Inflammatory macrophage treated with lipopolysaccharide for 4 hours (primary cell): ENCODE data around the gene GALK1.
A peak's percentile ranks its signal among the peaks of the same experiment; 100 is the strongest.
"Not testable (repeated sequence)": the region's sequence is repeated elsewhere in the genome, so short reads cannot be mapped to it uniquely, and the experiment has no call there.

Experiments used
- DNase-seq: peaks from one replicate; pipeline ENCODE4 v3.0.0-alpha.2; 2020

The GALK1 gene

GRCh38 chr17:75764711-75765421 is at the start of gene GALK1:
Gene GALK1, minus strand, starts transcription at chr17:75765192. Its CDS starts 56 bp downstream, at chr17:75765136.
- peak; percentile 72 for DNase-seq

DNA sequence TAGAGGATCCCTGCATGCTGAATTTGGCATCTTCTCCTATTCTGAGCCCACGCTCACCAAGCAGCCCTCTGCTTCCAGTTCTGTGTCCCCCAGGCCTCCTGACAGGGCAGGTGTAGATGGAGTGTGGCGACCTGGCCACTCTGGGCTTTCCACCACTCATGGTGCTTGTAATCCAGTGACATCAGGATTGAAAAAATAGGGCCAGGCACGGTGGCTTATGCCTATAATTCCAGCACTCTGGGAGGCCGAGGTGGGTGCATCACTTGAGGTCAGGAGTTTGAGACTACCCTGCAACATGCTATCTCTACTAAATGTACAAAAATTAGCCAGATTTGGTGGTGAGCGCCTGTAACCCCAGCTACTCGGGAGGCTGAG is 49.0 kb upstream of the GALK1 start:
- DNase-seq: no peak

DNA sequence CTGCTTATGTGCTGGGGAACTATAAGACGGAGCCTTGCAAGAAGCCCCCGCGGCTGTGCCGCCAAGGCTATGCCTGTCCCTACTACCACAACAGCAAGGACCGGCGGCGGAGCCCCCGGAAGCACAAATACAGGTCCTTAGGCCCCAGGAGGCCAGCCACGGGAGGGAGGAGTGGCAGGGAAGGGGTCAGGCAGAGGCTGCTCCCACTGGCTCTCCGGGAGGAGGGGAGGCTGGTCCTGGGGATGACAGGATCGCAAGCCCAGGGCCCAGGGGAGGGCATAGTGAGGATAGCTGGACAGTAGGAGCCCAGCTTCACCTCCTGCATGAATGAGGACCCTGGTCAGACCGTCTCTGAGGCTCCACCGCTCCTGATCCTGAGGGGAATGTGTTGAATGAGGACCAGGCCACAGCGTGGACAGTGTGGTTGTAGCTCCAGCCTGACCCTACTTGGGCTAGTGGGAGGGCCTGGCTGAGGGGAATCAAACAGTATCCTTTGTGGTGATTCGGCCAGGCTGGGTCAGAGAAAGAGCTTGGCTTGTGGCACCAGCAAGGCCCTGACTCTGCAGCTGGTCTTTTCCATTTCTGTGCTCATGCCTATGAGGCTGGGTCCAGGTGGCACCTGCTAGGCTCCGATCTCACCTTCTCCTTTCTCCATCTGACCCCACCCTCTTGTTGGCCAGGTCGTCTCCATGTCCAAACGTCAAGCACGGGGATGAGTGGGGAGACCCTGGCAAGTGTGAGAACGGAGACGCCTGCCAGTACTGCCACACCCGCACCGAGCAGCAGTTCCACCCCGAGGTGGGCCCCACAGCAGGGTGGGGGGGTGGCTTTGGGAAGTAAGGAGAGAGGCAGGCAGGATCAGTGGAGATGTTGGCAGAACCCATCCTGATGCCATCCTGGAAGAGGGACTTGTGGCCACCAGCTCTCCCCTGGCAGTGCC is 48.4 kb upstream of the GALK1 start:
- DNase-seq: no peak

- DNase-seq: no peak
Observed at GRCh38 chr17:75812096-75813013, 47.4 kb upstream of the GALK1 start.

GRCh38 chr17:75811174-75811573 is 46.2 kb upstream of the GALK1 start:
- no peak for DNase-seq

DNA sequence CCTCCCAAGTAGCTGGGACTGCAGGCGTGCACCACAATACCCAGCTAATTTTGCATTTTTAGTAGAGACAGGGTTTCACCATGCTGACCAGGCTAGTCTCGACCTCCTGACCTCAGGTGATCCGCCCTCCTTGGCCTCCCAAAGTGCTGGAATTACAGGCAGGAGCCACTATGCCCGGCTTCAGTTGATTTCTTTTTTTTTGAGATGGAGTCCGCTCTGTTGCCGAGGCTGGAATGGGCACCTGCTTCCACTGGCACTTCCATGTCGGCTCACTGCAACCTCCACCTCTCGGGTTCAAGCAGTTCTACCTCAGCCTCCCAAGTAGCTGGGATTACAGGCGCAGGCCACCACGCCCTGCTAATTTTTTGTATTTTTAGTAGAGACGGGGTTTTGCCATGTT is 45.8 kb upstream of the GALK1 start:
- DNase-seq: not testable (repeated sequence)

DNA sequence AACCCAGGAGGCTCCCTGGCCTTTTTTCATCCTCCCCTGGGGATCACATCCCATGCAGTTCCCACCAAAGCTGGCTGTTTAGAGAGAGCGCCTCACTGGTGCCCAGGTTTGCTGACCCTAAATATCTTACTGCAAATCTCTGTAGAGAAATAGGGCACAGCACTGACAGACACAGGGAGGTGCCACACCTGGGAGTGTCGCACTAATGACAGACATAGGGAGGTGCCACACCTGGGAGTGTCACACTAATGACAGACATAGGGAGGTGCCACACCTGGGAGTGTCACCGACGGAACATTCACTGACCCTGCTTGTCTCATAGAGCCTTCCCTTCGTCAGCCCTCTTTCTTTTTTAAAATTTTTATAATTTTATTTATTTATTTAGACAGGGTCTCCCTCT is 45.2 kb upstream of the GALK1 start:
- DNase-seq: no peak

DNA sequence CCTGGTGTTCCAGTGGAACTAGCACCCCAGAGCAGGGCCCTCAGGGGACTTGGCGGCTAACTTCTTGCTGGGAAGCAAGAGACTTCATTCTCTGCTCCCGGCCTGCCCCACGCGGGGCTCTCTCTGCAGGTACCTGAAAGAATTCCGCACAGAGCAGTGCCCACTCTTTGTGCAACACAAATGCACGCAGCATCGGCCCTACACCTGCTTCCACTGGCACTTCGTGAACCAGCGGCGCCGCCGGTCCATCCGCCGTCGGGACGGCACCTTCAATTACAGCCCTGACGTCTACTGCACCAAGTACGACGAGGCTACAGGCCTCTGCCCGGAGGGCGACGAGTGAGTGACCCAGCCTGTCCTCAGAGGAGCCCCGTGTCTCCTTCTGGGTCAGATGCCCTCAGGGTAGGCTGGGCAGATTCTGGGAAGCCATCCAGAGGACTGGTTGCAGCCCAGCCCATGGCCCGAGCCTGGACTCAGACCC is 44.7 kb upstream of the GALK1 start:
- DNase-seq: no peak

DNA sequence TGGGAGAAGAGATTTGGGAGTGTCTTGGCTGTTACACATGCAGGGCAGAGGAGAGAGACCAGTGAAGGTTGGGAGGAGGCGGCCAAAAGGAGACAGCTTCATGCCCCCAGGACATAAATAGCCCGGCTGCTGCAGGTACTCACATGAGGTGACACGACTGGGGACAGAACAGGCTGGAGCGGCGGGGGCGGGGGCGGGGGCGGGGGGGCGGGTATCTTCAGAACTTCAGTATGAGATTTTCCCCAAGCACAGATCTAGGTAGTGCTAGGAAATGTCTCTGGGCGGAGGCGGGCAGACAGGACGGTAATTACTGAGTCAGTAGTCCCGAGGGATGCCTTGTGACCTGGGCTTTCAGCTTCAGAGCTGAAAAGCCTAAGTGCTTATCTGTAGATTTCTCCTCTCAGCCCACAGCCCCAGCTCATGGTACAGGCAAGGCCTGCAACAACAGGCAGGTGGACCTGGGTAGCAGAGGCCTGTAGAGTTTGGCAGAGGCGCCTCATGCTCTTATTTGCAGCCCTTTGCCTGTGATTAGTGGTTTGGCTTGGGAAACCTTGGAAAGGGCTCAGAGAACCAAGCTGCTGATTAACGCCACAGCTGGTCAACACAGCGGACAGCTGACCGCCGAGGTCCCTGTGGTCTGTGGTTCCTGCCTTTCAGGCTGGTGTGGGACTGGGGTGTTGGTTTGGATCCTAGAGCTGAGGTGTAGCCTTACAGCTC is 44.1 kb upstream of the GALK1 start:
- no peak for DNase-seq

GRCh38 chr17:75808549-75808904 is 43.5 kb upstream of the GALK1 start:
- DNase-seq: no peak

DNA sequence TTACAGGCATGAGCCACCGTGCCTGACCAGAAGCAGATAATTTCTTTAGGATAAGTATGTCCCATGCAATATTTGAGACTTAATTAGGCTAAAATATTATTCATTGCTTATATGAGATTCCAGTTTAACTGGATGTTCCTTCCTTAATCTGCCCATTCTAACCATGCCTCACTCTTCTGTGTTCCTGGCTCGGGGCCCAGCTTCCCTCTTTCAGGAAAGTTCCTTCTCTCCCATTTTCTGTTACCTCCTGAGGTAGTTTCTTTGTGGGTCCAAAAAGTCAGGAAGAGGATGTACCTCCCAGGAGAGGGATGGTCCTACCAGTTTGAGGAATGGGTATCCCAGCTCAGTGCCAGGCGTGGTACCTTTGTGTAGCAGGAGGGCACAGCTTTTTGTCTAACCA is 42.9 kb upstream of the GALK1 start:
- DNase-seq: no peak

- no peak for DNase-seq
Observed at GRCh38 chr17:75806822-75807500, 42.0 kb upstream of the GALK1 start.

DNA sequence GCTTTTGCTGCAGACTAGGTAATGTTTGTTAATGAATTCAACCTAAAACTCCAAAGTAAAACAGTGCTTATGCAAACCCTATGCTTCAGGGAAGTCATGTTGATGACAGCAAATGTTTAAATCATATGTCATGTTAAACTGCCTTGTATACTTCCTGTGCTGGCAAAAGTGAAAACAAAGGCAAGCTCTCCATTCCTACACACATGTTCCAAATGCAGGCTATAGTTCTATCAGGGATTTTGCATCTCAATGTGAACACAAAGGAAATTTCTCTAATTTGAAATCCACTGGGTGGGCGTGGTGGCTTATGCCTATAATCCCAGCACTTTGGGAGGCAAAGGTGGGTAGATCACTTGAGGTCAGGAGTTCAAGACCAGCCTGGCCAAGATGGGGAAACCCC is 38.9 kb upstream of the GALK1 start:
- no peak for DNase-seq

- no peak for DNase-seq
Observed at GRCh38 chr17:75799402-75799801, 34.4 kb upstream of the GALK1 start.

GRCh38 chr17:75795820-75796607 is 31.0 kb upstream of the GALK1 start:
- DNase-seq: no peak

DNA sequence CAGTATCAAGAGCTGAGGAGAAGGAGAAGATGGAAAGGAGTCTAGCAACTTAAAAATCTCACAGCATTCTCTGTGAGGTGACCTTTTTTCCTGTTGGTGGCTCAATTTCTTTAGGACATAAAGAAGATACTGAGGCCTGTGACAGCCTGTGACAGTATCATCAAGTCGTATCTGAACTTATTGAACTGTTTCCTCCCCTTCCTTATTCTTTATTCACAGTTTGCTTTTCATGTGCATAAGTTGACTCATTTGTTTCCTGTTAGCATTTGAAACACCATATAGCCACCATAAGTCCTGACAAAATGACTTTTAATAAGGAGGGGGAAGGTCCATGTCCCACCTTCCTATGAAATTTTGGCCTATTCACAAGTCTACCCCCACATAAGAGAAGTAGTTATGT is 28.5 kb upstream of the GALK1 start:
- DNase-seq: no peak

- no peak for DNase-seq
Observed at GRCh38 chr17:75791254-75791653, 26.3 kb upstream of the GALK1 start.

DNA sequence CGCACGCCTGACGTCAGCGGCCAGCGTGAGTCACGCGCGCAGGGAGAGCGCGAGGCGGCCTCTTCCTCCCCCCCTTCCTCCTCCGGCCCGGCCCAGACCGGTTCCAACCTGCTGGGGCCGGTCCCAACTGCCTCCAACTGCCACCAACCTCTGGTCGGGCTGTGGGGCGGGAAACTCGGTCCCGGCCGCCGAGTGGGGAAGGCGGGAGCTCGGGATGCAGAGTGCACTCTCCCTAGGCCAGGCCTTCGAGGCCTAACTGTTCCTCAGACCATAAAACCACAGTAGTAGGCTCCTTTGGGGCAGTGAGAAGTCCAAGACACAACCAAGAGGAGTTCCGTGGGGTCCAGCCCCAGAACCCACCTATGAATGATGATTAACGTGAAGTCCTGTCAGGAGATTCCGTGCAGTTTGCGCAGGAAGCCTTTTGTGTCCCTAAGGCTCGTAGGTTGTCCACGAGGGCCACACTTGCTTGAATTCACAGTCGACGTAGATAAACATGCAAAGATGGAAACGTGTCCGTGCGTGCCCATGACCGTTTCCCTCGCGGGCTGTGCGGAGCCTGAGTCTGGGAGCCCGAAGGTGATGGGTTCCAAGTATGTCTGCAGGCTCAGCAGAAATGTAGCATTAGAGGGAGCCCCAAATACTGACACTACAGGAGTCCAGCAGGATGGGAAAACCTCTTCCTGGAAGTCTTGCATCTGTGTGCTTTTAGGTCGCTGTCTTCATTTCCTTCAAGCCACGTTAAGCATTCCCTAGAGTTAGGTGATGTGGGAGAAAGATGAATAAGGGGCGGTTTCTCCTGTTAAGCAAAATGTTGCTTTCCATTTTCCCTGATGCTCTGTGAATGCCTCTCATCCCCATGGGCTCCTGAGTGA is 20.3 kb upstream of the GALK1 start:
- DNase-seq: peak; percentile 91

- DNase-seq: peak; percentile 100
Observed at GRCh38 chr17:75784473-75785015, 19.6 kb upstream of the GALK1 start, which contains the start of gene UNK. Gene UNK, plus strand, starts transcription at chr17:75784806. Its CDS starts 75 bp downstream, at chr17:75784881.
